Gastrocnemius medialis (tissue), 4 donors: ENCODE data around the gene CDHR3.

ENCODE experiments used
- CTCF ChIP-seq, 5 experiments: fragments of 450-650 bp in 3 of 5; fragments of 200-600 bp in 2 of 5; sonication (generic) in 2 of 5; IDR thresholded peaks in 4 of 5; conservative IDR thresholded peaks in 1 of 5; 1 replicate in 4 of 5; 2 replicates in 1 of 5; pipeline ENCODE4 v1.5.1; 2016 to 2019; ENCODE audit warnings: antibody characterized with exemption in 5 of 5, mild to moderate bottlenecking in 3 of 5, moderate library complexity in 3 of 5
- POLR2A ChIP-seq, 2 donors: fragments of 450-650 bp; IDR thresholded peaks; one replicate each; pipeline ENCODE4 v1.6.1; 2017; ENCODE audit warnings: antibody characterized with exemption in 2 of 2, mild to moderate bottlenecking in 2 of 2, moderate library complexity in 2 of 2

GRCh38 chr7:106042196-106042611, 79.1 kb downstream of the CDHR3 start:
- TF ChIP-seq POLR2A (IDR thresholded peaks at IDR 0.05) (no peak), CTCF (IDR thresholded peaks at IDR 0.05 in 4 of 5, conservative IDR thresholded peaks at IDR 0.05 in 1 of 5) (no peak)
